Measurements from ENCODE around the gene STYXL2. TPM values are rescaled to one million over a fixed set of nuclear protein-coding genes. Genes with fewer than 3 reads are reported as not detected.

Gene STYXL2
- total RNA-seq, 2 experiments from 2014 or later = not detected

- Mint-ChIP-seq H3K36me3 (peaks cover 2% of the 10 kb centered on the region), H3K9me3 (peaks cover 2% of the 10 kb centered on the region), H3K4me1 (peaks cover 39% of the 10 kb centered on the region), H3K4me3 (no peak overlapping the region), H3K27ac (peak overlapping the region; percentile 27), H3K27me3 (no peaks in the 10 kb centered on the region)
- DNase-seq (no peak), ATAC-seq (ENCODE audit: low read depth) (no peak)
- POLR2A ChIA-PET = no interaction called here
These were observed 11.6 kb downstream of the STYXL2 start for GRCh38 chr1:167105271-167106118.

- Mint-ChIP-seq H3K4me3 (no peak overlapping the region), H3K9me3 (peaks cover 2% of the 10 kb centered on the region), H3K4me1 (peaks cover 45% of the 10 kb centered on the region), H3K36me3 (peaks cover 2% of the 10 kb centered on the region), H3K27ac (no peak overlapping the region), H3K27me3 (no peaks in the 10 kb centered on the region)
- no peak for DNase-seq
- ATAC-seq (ENCODE audit: low read depth) = no peak
- POLR2A ChIA-PET = no interaction called here
These were observed 12.2 kb downstream of the STYXL2 start for GRCh38 chr1:167106119-167106461.

DNA sequence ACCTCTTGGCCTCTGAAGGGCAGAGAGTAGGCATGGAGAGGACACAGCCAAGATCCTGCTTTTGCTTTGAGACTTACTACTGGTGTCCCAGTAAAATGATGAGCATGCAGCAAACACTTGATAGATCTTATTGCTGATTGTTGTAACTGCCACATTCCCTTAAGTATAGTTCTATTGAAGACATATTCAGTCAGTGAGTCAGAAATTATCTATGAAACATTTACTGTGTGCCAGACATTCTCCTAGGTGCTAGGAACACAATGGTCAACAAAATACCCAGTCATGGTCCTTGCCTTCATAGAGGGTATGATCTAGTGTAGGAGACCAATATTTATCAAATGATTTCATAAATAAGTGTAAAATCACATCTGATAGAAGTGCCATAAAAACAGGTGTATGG is 13.6 kb downstream of the STYXL2 start:
- H3K9me3 Mint-ChIP-seq = peaks cover 2% of the 10 kb centered on the region
- ATAC-seq (ENCODE audit: low read depth) (no peak), DNase-seq (no peak)
- POLR2A ChIA-PET = no interaction called here
- no peak overlapping the region for H3K27ac Mint-ChIP-seq
- H3K36me3 Mint-ChIP-seq = peaks cover 2% of the 10 kb centered on the region
- peaks cover 47% of the 10 kb centered on the region for H3K4me1 Mint-ChIP-seq
- H3K27me3 Mint-ChIP-seq = peaks cover 2% of the 10 kb centered on the region
- no peak overlapping the region for H3K4me3 Mint-ChIP-seq

DNA sequence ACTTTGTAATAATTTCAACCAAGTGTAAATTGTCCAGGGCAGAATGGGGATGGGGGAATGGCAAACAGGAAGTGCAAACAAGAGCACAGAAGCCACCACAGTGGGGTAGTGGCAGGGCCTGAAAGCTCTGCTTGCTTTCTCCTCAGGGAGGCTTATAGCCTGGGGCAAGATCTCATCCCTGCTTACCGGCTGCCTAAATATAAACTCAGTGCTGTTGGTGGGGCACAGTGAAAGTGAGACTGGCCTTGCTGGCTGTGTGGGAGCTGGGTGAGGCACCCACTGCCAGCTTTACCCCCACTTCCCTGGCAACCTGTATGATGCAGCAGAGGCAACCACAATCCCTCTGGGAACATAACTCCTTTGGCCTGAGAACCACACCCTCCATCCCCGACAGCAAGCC is 15.2 kb downstream of the STYXL2 start:
- H3K27ac Mint-ChIP-seq = peak overlapping the region; percentile 74
- H3K9me3 Mint-ChIP-seq = peaks cover 2% of the 10 kb centered on the region
- peaks cover 44% of the 10 kb centered on the region for H3K4me1 Mint-ChIP-seq
- ATAC-seq (ENCODE audit: low read depth) (peak; percentile 26), DNase-seq (no peak)
- H3K36me3 Mint-ChIP-seq = peaks cover 2% of the 10 kb centered on the region
- H3K4me3 Mint-ChIP-seq = peak overlapping the region; percentile 22
- H3K27me3 Mint-ChIP-seq = peaks cover 4% of the 10 kb centered on the region
- POLR2A ChIA-PET = interaction anchor here (1.3 to 1.4 kb wide), 2 partner anchors 9 to 111 kb away, joined by 3 to 6 read pairs; partner anchors contain the start of gene POU2F1

DNA sequence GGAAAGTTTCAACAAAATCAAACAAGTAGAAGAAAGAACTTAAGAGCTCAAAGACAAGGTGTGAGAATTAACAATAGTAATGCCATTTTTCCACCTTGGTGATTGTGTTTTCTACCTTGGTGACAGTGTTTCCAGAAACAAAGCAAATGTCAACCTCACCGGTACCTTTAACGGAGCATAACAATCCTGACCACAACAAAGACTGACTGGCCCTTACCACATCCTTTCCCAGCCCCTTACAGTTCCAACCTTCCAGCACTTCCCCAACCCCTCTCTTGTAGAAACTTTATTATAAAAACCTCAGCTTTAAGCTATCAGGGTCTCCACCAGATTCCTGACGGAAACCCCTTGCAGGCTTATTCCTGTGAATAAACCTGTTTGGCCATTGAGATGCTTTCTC is 16.7 kb downstream of the STYXL2 start:
- peak; percentile 79 for ATAC-seq (ENCODE audit: low read depth)
- peaks cover 32% of the 10 kb centered on the region for H3K4me1 Mint-ChIP-seq
- peaks cover 2% of the 10 kb centered on the region for H3K36me3 Mint-ChIP-seq
- POLR2A ChIA-PET = interaction anchor here (1.0 kb wide), 1 partner anchor 109 kb away, joined by 5 read pairs; the partner anchor contains the start of gene POU2F1
- peaks cover 11% of the 10 kb centered on the region for H3K27me3 Mint-ChIP-seq
- no peak for DNase-seq
- peak overlapping the region; percentile 71 for H3K27ac Mint-ChIP-seq
- H3K4me3 Mint-ChIP-seq = peak overlapping the region; percentile 53
- peaks cover 2% of the 10 kb centered on the region for H3K9me3 Mint-ChIP-seq

- POLR2A ChIA-PET = no interaction called here
- Mint-ChIP-seq H3K4me1 (peaks cover 29% of the 10 kb centered on the region), H3K4me3 (no peak overlapping the region), H3K36me3 (peaks cover 2% of the 10 kb centered on the region), H3K9me3 (peaks cover 2% of the 10 kb centered on the region), H3K27ac (no peak overlapping the region), H3K27me3 (peaks cover 11% of the 10 kb centered on the region)
- DNase-seq (no peak), ATAC-seq (ENCODE audit: low read depth) (no peak)
These were observed 18.2 kb downstream of the STYXL2 start for GRCh38 chr1:167111868-167112709.

DNA sequence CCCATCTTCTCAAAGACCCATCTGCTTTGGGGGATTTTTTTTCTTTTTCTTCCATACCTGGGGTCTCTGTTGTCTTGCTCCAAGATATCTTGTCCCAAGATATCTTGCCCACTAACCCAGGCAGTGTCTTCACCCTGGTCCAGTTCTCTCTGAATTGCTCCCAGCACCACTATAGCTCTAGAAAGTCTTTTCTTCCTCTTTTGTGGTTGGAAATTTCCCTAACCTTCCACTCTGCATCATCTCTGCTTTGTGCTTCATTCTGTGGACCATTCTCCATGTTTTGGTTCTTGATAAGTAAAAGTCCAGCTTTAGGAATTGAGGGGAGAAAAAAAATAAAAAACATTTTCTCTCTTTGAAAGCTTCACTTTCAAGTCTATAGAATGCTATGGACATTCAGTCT is 20.9 kb downstream of the STYXL2 start:
- POLR2A ChIA-PET = no interaction called here
- DNase-seq (no peak), ATAC-seq (ENCODE audit: low read depth) (no peak)
- H3K4me3 Mint-ChIP-seq = no peak overlapping the region
- peaks cover 15% of the 10 kb centered on the region for H3K4me1 Mint-ChIP-seq
- peaks cover 2% of the 10 kb centered on the region for H3K9me3 Mint-ChIP-seq
- peaks cover 2% of the 10 kb centered on the region for H3K36me3 Mint-ChIP-seq
- no peak overlapping the region for H3K27ac Mint-ChIP-seq
- peaks cover 11% of the 10 kb centered on the region for H3K27me3 Mint-ChIP-seq

DNA sequence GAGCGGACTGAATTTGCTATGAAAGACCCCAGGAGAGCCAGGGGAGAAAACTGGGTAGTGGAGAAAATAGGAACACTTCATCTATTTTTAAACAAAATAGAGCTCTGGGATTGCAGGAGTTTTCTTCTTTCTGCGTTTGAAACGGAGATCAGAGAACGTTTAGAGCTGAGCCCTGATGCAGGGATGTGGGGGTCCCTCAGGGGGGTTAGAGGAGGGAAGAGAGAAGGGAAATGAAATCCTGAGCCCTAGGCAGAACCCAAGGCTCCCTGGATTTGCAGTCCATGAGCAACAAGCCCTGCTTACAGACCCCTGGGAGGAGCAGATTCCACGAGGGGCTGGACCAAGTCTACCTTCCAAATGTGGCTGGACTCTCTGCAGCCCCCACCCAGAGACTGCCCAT is 21.8 kb downstream of the STYXL2 start:
- H3K27me3 Mint-ChIP-seq = peaks cover 11% of the 10 kb centered on the region
- ATAC-seq (ENCODE audit: low read depth) = no peak
- H3K9me3 Mint-ChIP-seq = no peaks in the 10 kb centered on the region
- H3K4me3 Mint-ChIP-seq = no peak overlapping the region
- no peak for DNase-seq
- H3K4me1 Mint-ChIP-seq = peaks cover 6% of the 10 kb centered on the region
- H3K27ac Mint-ChIP-seq = no peak overlapping the region
- POLR2A ChIA-PET = interaction anchor here (0.9 kb wide), 1 partner anchor 105 kb away, joined by 3 read pairs; the partner anchor contains the start of gene POU2F1
- H3K36me3 Mint-ChIP-seq = no peaks in the 10 kb centered on the region

- Mint-ChIP-seq H3K9me3 (no peaks in the 10 kb centered on the region), H3K27ac (no peak overlapping the region), H3K27me3 (peaks cover 11% of the 10 kb centered on the region), H3K4me1 (peaks cover under 1% of the 10 kb centered on the region), H3K36me3 (no peaks in the 10 kb centered on the region), H3K4me3 (no peak overlapping the region)
- no peak for ATAC-seq (ENCODE audit: low read depth)
- DNase-seq = no peak
- POLR2A ChIA-PET = interaction anchor here (0.9 kb wide), 1 partner anchor 104 kb away, joined by 3 read pairs; the partner anchor contains the start of gene POU2F1
These were observed 22.3 kb downstream of the STYXL2 start for GRCh38 chr1:167116174-167116573.

DNA sequence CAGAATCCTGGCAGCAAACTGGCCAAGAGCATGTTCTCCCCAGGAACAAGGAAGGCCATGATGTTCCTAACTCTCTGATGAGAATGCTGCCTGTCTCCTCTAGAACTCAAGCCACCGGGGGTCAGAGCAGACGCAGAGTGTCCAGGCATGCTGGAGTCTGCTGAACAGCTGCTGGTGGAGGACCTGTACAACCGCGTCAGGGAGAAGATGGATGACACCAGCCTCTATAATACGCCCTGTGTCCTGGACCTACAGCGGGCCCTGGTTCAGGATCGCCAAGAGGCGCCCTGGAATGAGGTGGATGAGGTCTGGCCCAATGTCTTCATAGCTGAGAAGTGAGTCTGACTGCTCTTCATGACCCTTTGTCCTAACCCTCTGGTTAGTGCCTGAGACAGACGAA is 23.4 kb downstream of the STYXL2 start:
- H3K9me3 Mint-ChIP-seq = no peaks in the 10 kb centered on the region
- peaks cover 10% of the 10 kb centered on the region for H3K27me3 Mint-ChIP-seq
- peaks cover 2% of the 10 kb centered on the region for H3K4me1 Mint-ChIP-seq
- no peak for ATAC-seq (ENCODE audit: low read depth)
- POLR2A ChIA-PET = no interaction called here
- no peaks in the 10 kb centered on the region for H3K36me3 Mint-ChIP-seq
- DNase-seq = no peak
- H3K27ac Mint-ChIP-seq = no peak overlapping the region
- no peak overlapping the region for H3K4me3 Mint-ChIP-seq

DNA sequence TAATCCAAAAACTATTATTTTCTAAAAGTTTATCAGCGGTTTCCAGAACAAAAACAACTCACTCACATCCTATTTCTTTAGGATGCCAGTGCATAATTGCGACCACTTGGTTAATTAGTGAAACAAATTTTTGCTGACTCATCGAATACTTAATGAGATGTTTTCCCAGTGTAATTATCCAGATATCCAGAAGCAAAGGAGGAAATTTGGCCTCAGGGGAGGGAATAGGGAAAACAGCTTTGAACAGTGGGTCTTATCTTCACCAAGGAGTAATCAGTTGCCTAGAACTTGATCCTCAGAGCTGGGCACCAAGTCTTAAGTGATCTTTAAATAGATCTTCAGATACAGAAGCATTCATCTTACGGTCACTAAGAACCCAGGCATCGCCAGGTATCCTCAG is 24.3 kb downstream of the STYXL2 start:
- POLR2A ChIA-PET = interaction anchor here (1.0 kb wide), 1 partner anchor 9 kb away, joined by 3 read pairs; no protein-coding TSS in a partner anchor
- peaks cover 2% of the 10 kb centered on the region for H3K4me1 Mint-ChIP-seq
- no peak overlapping the region for H3K4me3 Mint-ChIP-seq
- no peak overlapping the region for H3K27ac Mint-ChIP-seq
- H3K27me3 Mint-ChIP-seq = peaks cover 12% of the 10 kb centered on the region
- no peak for ATAC-seq (ENCODE audit: low read depth)
- no peak for DNase-seq
- no peaks in the 10 kb centered on the region for H3K36me3 Mint-ChIP-seq
- no peaks in the 10 kb centered on the region for H3K9me3 Mint-ChIP-seq

DNA sequence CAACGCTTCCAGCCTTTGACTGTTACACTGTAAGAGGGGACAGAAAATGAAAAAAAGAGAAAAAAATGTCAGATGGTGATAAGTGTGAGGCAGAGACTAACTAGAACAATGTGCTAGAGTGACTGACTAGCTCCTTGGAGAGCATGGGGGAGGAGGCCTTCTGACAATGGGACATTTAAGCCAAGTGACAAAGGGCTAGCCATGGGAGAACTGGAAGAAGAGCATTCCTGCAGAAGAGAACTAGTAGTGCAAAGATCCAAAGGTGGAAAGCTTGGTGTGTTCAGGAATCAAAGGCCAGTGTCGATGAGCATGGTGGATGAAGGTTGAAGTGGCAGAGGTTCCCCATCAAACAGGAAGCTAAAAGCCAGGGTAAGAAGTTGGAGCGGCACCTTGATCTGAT is 25.8 kb downstream of the STYXL2 start:
- Mint-ChIP-seq H3K27me3 (peaks cover 9% of the 10 kb centered on the region), H3K4me1 (peaks cover 2% of the 10 kb centered on the region), H3K36me3 (no peaks in the 10 kb centered on the region), H3K27ac (no peak overlapping the region), H3K4me3 (no peak overlapping the region), H3K9me3 (no peaks in the 10 kb centered on the region)
- no peak for DNase-seq
- ATAC-seq (ENCODE audit: low read depth) = no peak
- POLR2A ChIA-PET = no interaction called here

DNA sequence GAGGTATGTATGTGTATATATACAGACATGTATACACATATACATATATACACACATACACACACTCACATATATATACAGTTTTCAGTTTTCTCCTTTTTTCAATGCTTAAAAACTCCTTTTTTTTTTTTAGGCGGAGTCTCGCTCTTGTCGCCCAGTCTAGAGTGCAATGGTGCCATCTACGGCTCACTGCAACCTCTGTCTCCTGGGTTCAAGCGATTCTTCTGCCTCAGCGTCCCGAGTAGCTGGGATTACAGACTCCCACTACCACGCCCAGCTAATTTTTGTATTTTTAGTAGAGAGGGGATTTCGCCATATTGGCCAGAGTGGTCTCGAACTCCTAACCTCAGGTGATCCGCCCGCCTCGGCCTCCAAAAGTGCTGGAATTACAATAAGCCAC is 27.0 kb downstream of the STYXL2 start:
- Mint-ChIP-seq H3K36me3 (no peaks in the 10 kb centered on the region), H3K27ac (no peak overlapping the region), H3K27me3 (peaks cover 7% of the 10 kb centered on the region), H3K9me3 (no peaks in the 10 kb centered on the region), H3K4me3 (peak overlapping the region; percentile 84), H3K4me1 (peaks cover 2% of the 10 kb centered on the region)
- ATAC-seq (ENCODE audit: low read depth) = no peak
- DNase-seq = no peak
- POLR2A ChIA-PET = interaction anchor here (0.7 to 0.9 kb wide), 2 partner anchors 77 to 419 kb away, joined by 3 to 8 read pairs; no protein-coding TSS in a partner anchor
